Hematopoietic multipotent progenitor cell treated with erythropoietin and hydrocortisone succinate and interleukin-3 and kit ligand, for 17 days (in vitro differentiated cells): Measurements from ENCODE around the gene TIGAR.

Experiments
- DNase-seq: peaks from one replicate; pipeline ENCODE4 v3.0.0-alpha.2; 2015; ENCODE audit warnings: low spot score

TIGAR gene

GRCh38 chr12:4282892-4283511 is 38.0 kb upstream of the TIGAR start:
- no peak for DNase-seq

GRCh38 chr12:4283512-4284255 is 37.3 kb upstream of the TIGAR start:
- DNase-seq = no peak

DNA sequence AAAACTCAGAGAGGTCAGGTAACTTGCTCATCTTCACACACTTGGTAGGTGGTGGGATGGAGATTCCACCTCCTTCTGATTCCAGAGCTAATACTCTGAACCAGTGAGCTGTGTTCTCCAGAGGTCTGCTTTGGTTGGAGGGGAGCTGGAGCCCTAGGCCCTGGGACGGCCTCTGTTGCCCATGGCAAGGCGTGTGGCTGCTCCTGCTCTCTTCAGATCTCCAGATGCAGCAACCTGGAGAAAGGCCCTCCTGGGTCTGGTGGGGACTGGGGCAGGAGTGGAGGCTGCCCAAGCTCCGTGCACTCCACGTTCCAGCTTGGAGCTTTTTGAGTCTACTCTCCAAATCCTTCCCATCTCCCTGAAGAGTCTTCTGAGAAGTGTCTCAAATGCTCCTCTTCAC is 36.7 kb upstream of the TIGAR start:
- no peak for DNase-seq

DNA sequence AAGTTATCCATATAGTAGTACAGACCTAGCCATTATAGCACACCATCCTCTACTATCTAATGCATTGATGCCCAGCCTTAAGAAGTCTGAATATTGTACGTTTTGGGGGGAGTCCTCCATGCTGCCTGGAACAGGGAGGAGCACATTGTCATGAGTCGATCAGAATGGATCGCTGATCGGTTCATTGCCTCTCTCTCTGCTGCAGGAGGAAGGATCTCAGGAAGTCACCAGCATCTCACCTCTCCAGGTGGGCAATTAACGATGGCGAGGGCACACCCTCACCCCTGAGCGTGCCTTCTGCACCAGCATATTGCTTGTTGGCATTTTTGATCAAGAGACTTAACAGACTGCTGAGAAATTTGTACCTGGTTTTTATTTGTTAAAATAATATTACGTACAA is 35.9 kb upstream of the TIGAR start:
- no peak for DNase-seq

GRCh38 chr12:4286228-4286627 is 34.8 kb upstream of the TIGAR start:
- no peak for DNase-seq

DNA sequence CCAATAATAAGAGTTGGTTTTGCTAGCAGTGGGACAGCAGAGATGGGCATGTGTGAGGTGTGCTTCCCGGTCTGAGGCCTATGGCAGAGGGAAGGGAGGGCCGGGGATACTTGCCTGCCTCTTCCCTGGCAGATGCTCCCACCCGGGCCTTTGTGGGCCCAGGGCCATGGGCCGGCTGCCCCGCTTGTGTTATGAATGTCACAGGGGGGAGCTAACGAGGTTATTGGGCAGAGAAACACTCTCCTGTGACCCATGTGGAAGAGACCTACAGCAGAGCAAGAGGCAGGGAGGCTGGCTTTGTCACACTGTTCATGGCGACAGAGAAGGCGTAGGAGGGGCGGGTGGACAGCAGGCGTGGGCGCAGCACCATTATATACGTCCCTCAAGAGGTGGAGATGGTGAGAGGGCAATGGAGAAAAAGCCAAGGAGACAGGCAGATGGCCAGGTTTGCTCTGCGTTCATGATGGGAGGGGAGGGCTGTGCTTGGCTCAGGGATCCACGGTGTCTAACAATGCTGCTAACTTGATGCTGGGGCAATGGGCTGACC is 34.2 kb upstream of the TIGAR start:
- DNase-seq = no peak

DNA sequence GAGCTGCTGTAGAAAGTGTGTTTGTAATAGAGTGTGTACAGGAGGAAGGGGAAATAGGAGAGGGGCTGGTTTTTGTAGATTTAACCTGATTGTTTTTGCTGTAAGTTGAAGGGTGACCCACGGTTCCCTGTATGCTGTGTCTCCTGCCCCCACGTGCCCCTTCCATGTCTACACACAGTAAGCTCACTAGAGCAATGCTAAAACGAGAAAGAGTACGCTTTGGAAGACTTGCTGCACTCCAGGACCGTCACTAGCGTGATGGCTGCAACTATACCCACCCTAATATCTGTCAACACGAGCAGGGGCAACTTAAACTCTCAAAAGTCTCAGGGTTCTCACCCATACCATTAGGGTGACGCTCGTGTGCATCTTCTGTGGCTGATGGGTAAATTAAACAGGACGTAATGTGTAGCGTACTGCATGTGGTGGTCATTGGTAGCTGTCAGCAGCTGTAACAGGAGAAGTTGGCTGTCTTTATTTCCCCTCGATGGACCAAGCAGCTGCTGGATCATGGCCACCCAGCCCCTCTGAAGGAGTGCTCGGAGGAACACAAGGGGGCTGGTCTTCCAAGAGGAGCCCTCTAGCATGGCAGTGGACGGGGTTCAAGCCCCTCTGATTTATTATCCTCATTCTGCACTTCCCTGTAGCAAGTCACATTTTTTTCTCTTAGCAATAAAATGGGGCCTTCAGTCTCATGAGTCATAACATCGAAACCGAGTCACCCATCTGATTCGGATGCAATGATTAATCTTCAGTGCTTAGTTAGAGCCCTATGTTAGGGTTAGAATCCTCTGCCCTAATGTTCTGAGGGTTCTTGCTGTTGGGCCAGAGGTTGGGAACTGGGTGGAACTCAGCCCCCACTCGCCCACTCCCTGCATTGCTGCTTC is 33.4 kb upstream of the TIGAR start:
- DNase-seq = no peak

DNA sequence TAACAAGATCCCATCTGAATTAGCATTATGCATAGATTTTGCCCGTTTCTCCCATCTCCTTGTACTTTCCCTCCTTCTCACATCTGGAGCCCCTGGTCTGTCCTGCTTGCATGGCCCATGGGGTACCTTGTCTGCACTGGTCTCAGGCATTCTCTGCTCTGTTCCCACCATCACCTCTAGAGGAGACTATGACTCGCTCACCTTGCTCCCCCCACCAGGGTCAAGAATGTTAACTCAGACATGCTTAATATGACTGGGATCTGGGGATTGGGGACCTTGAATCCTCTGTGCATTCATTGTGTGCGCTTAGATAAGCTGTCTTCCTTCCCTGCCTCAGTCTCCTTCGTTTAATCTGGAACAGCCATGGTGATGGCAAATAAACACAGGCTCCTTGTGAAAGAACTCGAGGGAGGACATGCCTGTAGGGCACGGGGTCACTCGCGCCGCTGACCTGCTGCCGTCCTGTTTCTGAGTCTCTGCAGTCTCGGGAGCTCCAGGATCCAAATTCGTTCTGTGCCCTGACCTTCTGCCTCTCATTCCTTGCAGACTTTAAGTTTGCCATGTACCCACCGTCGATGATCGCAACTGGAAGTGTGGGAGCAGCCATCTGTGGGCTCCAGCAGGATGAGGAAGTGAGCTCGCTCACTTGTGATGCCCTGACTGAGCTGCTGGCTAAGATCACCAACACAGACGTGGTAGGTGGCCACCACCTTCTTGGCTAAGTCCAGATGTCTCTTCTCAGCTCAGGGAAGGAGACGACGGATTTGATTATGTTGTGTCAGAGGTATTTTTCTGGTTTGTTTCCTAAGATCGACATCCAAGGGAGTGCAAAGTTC is 32.5 kb upstream of the TIGAR start:
- no peak for DNase-seq

GRCh38 chr12:4289231-4289878 is 31.7 kb upstream of the TIGAR start:
- DNase-seq = no peak

- DNase-seq = no peak
These were observed 30.8 kb upstream of the TIGAR start for GRCh38 chr12:4289998-4290790.

GRCh38 chr12:4292341-4293073 is 28.5 kb upstream of the TIGAR start:
- DNase-seq = no peak

DNA sequence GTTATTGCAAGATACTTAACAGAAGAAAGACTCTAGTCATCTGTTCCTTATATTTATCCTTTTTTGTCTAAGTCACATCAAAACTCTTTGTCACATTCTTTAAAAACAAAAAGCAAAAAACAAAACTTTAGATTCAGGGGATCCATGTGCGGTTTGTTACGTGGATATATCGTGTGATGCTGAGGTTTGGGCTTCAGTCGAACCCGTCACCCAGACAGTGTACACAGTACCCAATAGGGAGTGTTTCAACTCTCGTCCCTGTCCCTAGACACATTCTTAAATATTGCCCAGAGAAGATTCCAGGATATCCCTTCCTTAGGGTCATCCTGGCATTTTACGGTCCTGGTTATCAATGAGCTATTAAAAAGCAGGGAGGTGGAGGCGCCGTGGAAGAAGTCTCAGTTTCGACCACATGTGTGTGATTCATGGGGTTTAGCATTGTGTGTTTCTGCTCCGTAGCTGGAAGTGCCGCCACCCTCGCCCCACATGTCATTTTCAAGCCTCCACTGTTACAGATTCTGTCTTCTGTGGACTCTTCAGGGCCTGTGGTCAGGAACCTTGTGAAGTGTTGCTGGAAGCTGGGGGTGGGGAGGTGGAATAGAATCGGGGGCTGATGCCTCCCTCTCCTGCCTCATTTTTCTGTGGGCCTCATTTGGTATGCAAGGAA is 27.6 kb upstream of the TIGAR start:
- DNase-seq = no peak

DNA sequence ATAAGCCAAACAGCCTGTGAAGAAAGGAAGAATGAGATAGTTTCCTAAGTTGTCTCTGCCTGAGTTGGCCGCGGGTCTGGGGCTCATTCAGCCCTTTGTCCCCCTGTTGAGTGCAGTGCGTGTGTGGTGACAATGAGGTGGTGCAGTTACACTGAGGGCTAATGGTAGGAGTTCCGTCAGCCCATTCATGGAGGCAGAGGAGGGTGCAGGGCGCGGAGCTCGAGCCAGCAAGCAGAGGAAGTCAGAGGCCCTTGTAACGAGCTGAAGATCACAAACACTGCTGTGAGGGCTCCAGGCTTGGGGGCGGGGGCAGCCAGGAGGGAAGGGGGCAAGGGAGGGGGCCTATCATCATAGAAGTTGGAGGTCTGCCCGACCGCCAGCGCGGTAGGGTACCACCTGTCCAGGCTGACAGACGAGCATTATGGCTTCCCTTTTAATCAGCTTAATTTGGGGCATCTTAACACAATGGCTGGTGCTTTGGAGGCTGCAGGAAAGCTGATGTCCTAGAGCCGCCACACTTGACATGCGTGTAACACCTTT is 27.0 kb upstream of the TIGAR start:
- no peak for DNase-seq

DNA sequence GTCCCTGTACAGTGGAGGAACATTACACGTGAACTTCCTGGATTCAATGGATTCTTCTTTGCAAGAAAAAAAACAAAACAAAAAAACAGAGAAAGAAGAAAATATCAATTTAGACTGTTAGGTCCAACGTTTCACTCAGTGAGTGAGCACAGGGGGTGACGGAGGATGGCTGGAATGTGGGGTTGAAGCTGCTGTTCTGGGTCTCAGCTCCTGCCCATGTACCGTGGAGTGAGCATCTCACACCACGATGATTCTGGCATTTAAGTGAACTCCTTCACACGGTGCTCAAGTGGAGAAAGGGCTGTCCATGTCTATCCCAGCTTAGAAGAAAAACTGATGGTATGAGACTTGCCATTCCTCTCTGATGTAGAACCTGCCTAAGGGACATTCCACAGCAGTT is 24.3 kb upstream of the TIGAR start:
- DNase-seq = no peak

DNA sequence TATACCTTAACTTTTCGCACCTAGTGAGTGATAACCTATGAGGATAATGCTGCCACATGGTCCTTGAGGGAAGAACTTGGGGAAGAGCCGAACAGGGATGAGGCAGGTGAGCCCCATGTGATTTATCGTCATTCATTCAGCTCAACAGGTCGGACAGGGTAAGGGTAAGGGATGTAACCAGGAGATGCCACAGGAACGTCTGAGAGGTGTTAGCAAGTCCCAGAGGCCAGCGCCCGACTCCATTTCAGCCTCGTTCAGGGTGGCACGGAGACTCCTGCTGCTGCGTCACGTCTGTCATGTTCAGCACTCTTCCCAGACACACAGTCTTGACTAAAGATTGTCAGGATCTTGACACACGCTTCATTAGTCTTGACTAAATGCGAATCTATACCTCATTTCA is 23.4 kb upstream of the TIGAR start:
- DNase-seq = no peak

DNA sequence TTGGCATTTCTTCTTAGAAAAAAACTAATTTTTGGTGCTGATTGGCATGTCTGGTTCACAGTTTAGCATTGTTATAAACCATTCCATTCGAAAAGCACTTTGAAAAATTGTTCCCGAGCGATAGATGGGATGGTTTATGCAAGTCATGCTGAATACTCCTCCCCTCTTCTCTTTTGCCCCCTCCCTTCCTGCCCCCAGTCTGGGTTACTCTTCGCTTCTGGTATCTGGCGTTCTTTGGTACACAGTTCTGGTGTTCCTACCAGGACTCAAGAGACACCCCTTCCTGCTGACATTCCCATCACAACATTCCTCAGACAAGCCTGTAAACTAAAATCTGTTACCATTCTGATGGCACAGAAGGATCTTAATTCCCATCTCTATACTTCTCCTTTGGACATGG is 20.1 kb upstream of the TIGAR start:
- DNase-seq = no peak

DNA sequence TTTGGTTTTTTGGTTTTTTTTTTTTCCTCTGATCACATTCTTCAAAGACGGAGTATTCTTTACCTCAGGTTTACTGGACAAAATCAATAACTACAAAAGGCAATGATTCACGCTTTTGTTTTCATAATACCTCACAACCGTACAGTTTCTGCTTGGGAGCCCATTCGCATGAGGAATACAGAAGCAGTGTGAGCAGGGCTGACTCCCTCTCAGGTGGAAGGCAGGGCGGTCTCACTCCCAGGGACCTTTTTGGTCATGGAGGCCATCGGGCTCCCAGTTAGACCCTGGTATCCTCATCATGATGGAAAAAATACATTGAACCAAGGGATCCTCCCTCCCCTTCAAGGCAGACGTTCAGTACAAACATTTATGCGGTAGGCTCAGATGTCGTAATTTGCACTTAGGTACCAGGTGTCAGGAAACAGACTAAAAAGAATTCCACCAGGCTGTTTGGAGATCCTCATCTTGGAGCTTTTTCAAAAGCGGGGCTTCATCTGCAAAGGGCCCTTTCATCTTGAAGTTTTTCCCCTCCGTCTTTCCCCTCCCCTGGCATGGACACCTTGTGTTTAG is 19.0 kb upstream of the TIGAR start:
- no peak for DNase-seq

DNA sequence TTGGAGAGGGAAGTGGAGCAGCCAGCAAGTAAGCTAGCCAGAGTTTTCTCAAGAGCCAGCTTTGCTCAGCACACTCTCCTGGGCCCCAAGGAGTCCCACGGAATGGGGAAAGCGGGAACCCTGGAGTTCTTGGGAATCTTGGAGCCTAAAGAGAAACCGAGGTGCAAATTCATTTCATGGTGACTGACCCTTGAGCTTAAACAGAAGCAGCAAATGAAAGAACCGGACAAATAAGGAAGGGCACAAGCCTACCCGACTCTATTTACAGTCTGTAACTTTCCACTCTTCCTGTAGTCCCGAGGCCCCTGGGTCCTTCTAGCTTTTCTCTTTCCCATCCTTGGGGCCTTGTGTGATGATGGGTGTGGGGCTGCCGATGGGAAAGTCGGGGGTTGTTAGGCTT is 18.1 kb upstream of the TIGAR start:
- DNase-seq = no peak

GRCh38 chr12:4303750-4304149 is 17.3 kb upstream of the TIGAR start:
- no peak for DNase-seq
